Head of caudate nucleus (tissue), 42 donors: ENCODE measurements around the gene SUFU.
A peak's percentile ranks its signal among the peaks of the same experiment; 100 is the strongest.

Source experiments
- DNase-seq, 42 donors: peaks; one replicate each; pipeline versions ENCODE4 v3.0.0 to v3.0.0-alpha.2; 2020 to 2021; ENCODE audit warnings: mixed read lengths in 7 of 42
- intact Hi-C: fragments of 100-400 bp; cut with DNase I; formaldehyde crosslinking; loops from one replicate; pipeline ENCODE4 v1.15.0; 2022

Gene SUFU

DNA sequence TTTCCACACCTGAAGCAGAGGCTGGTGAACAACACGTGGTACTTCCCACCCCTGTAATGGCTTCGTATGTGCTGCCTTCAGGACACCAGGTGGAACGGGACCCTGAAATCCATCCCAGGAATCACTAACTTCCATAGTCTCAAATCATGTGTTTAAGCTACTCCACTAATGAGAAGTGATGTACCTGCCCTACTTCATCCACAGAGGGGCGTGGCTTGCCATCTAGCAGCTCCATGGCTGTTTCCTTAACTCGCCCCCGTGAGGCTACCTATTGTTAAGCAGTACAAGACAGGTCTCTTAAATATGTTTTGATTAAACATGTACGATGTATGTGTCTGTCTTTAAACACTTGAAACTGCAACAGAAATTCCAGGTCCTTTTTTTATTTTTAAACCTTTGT lies 178.6 kb downstream of the SUFU start:
- DNase-seq: peak in 10 of 42 donors; percentile 36 to 78 (median 58)
- intact Hi-C loops: no loop called here

GRCh38 chr10:102682981-102683380 lies 179.2 kb downstream of the SUFU start:
- intact Hi-C loops: no loop called here

More at GRCh38 chr10:102682981-102683380, 179.2 kb downstream of the SUFU start:
- no peak for DNase-seq
